ENCODE results near the gene PIGH. TPM values are rescaled to one million over a fixed set of nuclear protein-coding genes. Genes with fewer than 3 reads are reported as not detected.

The PIGH gene
- total RNA-seq, 1 donor from 2014 or later: 20.9 TPM

DNA sequence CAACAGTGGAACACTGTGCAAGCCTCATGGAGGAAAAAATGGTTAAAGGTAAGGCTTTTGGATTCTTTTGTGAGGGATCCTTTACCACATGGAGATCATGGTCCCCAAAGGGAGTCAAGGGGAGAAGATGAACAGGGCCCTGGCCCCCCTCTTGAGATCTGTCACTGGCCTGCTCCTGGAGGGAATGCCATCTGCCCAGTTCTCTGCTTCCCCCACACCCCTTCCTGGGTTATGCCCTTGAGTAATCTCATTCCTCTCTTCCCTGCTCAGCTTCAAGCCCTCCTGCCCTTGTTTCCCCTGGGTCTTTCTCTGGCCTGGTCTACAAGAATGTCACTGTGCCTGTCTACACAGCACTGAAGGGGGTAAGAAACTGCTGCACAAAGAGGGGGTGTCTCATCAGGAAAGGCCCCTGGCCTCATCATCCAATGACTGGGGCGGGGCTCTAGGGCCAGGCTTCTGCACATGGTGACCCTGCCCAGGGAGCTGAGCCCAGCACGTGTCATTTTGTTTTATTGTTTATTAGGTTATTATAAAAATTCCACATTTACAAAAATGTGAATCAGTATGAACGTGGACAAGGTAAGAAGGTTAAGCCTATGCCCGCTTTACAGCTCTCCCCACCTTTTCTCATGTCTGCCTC lies 30.3 kb downstream of the PIGH start:
- DNase-seq (ENCODE audit: low spot score in 2 of 2): no peak
- no peak overlapping the region for H3K27ac ChIP-seq
- intact Hi-C loops (cut with DNase I): no loop called here

DNA sequence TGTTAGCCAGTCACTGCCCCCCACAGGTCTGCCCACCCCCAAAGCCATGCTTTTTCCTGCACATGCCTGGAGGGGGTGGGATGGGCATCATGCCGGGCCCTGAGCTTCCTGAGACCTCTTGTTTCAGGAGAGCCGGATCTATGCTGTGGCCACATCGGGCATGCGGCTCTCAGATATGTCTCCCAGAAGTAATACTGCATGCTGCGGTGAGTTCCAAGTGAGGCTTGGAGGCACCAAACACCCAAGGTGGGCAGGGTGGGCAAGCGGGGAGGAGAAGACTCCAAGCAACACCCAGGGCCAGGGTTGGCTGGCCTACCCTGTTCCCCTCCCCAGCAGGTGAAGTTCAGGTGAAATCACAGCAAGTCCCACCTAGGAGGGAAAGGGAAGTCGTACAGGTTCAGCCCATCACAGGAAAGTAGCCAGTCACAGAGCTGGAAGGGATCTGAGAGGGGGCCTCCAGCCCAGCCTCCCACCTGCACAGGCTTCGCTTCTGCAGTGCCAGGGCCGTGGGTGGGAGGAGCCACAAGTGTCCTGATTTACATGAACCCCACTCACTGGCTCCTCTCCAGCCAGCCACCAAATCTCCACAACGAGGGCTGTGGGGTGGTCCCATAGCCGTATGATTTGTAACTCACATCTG lies 30.9 kb downstream of the PIGH start:
- TF ChIP-seq, protein P1, sequence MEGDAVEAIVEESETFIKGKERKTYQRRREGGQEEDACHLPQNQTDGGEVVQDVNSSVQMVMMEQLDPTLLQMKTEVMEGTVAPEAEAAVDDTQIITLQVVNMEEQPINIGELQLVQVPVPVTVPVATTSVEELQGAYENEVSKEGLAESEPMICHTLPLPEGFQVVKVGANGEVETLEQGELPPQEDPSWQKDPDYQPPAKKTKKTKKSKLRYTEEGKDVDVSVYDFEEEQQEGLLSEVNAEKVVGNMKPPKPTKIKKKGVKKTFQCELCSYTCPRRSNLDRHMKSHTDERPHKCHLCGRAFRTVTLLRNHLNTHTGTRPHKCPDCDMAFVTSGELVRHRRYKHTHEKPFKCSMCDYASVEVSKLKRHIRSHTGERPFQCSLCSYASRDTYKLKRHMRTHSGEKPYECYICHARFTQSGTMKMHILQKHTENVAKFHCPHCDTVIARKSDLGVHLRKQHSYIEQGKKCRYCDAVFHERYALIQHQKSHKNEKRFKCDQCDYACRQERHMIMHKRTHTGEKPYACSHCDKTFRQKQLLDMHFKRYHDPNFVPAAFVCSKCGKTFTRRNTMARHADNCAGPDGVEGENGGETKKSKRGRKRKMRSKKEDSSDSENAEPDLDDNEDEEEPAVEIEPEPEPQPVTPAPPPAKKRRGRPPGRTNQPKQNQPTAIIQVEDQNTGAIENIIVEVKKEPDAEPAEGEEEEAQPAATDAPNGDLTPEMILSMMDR (IDR thresholded peaks at IDR 0.05): no peak
- Histone ChIP-seq H3K9me3 (no peaks in the 10 kb centered on the region), H3K4me1 (no peaks in the 10 kb centered on the region), H3K36me3 (no peaks in the 10 kb centered on the region), H3K4me3 (no peak overlapping the region), H3K27ac (no peak overlapping the region), H3K27me3 (no peaks in the 10 kb centered on the region)
- DNase-seq (ENCODE audit: low spot score in 2 of 2): peak in 1 of 2 donors; percentile 46
- intact Hi-C loops (cut with DNase I): no loop called here

More for the DNA sequence above, 30.3 kb downstream of the PIGH start:
- Histone ChIP-seq H3K27me3 (no peaks in the 10 kb centered on the region), H3K4me1 (no peaks in the 10 kb centered on the region), H3K9me3 (no peaks in the 10 kb centered on the region), H3K4me3 (no peak overlapping the region), H3K36me3 (no peaks in the 10 kb centered on the region)
- TF ChIP-seq, protein P1 (IDR thresholded peaks at IDR 0.05): no peak

DNA sequence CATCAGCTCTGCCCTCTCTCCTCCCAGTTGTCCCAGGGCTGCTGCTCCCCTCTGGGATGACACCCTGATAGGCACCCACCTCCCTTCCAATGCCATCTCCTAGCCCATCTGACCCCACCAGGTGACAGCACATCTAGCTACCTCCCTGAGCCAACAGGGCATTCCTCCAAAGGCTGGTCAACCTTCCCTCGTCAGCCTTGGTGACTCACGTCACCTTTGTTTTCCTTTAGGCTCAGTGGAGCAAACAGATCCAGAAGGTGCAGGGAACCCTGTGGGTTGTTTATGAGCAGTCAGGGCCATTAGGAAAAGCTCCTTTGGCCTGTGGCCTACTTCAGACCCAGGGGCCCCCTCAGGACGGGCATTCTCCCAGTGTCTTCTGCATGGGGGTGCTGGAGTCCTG lies 32.4 kb downstream of the PIGH start:
- intact Hi-C loops (cut with DNase I): no loop called here
- Histone ChIP-seq H3K27me3 (no peaks in the 10 kb centered on the region), H3K9me3 (no peaks in the 10 kb centered on the region), H3K4me3 (no peak overlapping the region), H3K4me1 (no peaks in the 10 kb centered on the region), H3K27ac (no peak overlapping the region), H3K36me3 (no peaks in the 10 kb centered on the region)
- DNase-seq (ENCODE audit: low spot score in 2 of 2): no peak
- TF ChIP-seq, protein P1 (IDR thresholded peaks at IDR 0.05): no peak

DNA sequence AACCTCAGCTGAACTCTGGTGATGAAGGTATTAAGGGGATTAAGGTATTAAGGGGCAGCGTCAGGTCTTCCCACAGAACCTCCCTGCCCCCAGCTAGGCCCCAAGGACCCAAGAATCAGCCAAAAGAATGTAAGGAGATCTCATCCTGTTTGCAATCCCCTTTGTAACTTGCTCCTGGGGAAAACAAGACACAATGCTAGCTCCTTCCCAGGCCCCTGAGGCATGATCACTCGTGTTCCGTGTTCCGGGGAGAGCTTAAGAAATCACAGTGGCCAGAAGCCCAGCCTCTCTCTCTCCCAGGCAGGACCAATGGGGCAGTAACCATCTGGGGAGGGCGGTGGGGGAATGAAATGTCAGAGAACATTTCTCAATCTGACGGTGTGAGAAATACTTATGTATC lies 33.2 kb downstream of the PIGH start:
- no peak for DNase-seq (ENCODE audit: low spot score in 2 of 2)
- Histone ChIP-seq H3K27me3 (no peaks in the 10 kb centered on the region), H3K9me3 (no peaks in the 10 kb centered on the region), H3K4me1 (no peaks in the 10 kb centered on the region), H3K36me3 (no peaks in the 10 kb centered on the region), H3K4me3 (no peak overlapping the region), H3K27ac (no peak overlapping the region)
- intact Hi-C loops (cut with DNase I): no loop called here
- TF ChIP-seq, protein P1 (IDR thresholded peaks at IDR 0.05): no peak

DNA sequence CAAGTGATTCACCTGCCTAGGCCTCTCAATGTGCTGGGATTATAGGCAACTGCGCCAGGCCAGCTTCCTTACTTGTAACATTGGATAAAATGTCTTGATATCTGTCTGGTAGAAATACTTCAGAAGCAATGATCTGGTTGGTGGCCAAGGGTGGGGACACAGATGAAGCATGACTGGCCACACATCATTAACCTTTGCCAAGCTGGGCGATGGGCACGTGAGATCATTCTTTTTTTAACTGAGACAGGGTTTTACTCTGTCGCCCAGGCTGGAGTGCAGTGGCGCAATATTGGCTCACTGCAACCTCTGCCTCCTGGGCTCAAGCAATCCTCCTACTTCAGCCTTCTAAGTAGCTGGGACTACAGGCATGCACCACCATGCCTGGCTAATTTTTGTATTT lies 35.8 kb downstream of the PIGH start:
- no peak overlapping the region for H3K4me3 ChIP-seq
- TF ChIP-seq, protein P1 (IDR thresholded peaks at IDR 0.05): no peak
- DNase-seq (ENCODE audit: low spot score in 2 of 2): no peak
- no peaks in the 10 kb centered on the region for H3K9me3 ChIP-seq
- H3K27ac ChIP-seq: no peak overlapping the region
- H3K27me3 ChIP-seq: no peaks in the 10 kb centered on the region
- no peaks in the 10 kb centered on the region for H3K4me1 ChIP-seq
- H3K36me3 ChIP-seq: no peaks in the 10 kb centered on the region
- intact Hi-C loops (cut with DNase I): no loop called here

Data from ascending aorta (tissue), 2 donors.